ENCODE results near the gene GABRG3. TPM values are rescaled to one million over a fixed set of nuclear protein-coding genes. Genes with fewer than 3 reads are reported as not detected.

Gene GABRG3
- polyA plus RNA-seq, 6 donors from 2014 or later, result not detected

GRCh38 chr15:27084844-27085243, 113.9 kb downstream of the GABRG3 start:
- Mint-ChIP-seq H3K27me3 (no peaks in the 10 kb centered on the region), H3K4me3 (no peak overlapping the region), H3K4me1 (no peaks in the 10 kb centered on the region), H3K27ac (no peak overlapping the region), H3K36me3 (no peaks in the 10 kb centered on the region), H3K9me3 (peaks cover 0 to 10% (median 7%) of the 10 kb centered on the region in 7 donors)
- ATAC-seq (ENCODE audit: low read depth in 2 of 2) (no peak), DNase-seq (no peak)

- no peak overlapping the region for H3K4me3 Mint-ChIP-seq
Measured at GRCh38 chr15:27086149-27086548, 115.2 kb downstream of the GABRG3 start.

GRCh38 chr15:27086805-27087204, 115.8 kb downstream of the GABRG3 start:
- H3K27me3 Mint-ChIP-seq, result no peaks in the 10 kb centered on the region
- DNase-seq (no peak), ATAC-seq (ENCODE audit: low read depth in 2 of 2) (no peak)
- no peak overlapping the region for H3K4me3 Mint-ChIP-seq
- no peaks in the 10 kb centered on the region for H3K36me3 Mint-ChIP-seq
- no peaks in the 10 kb centered on the region for H3K4me1 Mint-ChIP-seq
- H3K27ac Mint-ChIP-seq, result no peak overlapping the region
- H3K9me3 Mint-ChIP-seq, result peaks cover 6 to 14% (median 12%) of the 10 kb centered on the region in 7 donors

More at GRCh38 chr15:27086149-27086548, 115.2 kb downstream of the GABRG3 start:
- Mint-ChIP-seq H3K9me3 (peaks cover 6 to 14% (median 8%) of the 10 kb centered on the region in 7 donors), H3K4me1 (no peaks in the 10 kb centered on the region), H3K27me3 (no peaks in the 10 kb centered on the region), H3K36me3 (no peaks in the 10 kb centered on the region), H3K27ac (peak overlapping the region in 1 of 6 donors; percentile 8)
- no peak for DNase-seq
- ATAC-seq (ENCODE audit: low read depth in 2 of 2), result no peak

- DNase-seq (no peak), ATAC-seq (ENCODE audit: low read depth in 2 of 2) (no peak)
- Mint-ChIP-seq H3K4me1 (no peaks in the 10 kb centered on the region), H3K9me3 (peaks cover 6 to 17% (median 12%) of the 10 kb centered on the region in 7 donors), H3K36me3 (no peaks in the 10 kb centered on the region), H3K4me3 (no peak overlapping the region), H3K27ac (no peak overlapping the region), H3K27me3 (no peaks in the 10 kb centered on the region)
Measured at GRCh38 chr15:27087651-27088583, 116.9 kb downstream of the GABRG3 start.

GRCh38 chr15:27088584-27089232, 117.7 kb downstream of the GABRG3 start:
- DNase-seq, result no peak
- Mint-ChIP-seq H3K27me3 (no peaks in the 10 kb centered on the region), H3K4me1 (no peaks in the 10 kb centered on the region), H3K36me3 (no peaks in the 10 kb centered on the region), H3K27ac (no peak overlapping the region), H3K9me3 (peaks cover 6 to 17% (median 11%) of the 10 kb centered on the region in 7 donors), H3K4me3 (peak overlapping the region in 1 of 8 donors; percentile 57)
- ATAC-seq (ENCODE audit: low read depth in 2 of 2), result no peak

GRCh38 chr15:27089233-27089586, 118.2 kb downstream of the GABRG3 start:
- Mint-ChIP-seq H3K27ac (no peak overlapping the region), H3K4me3 (no peak overlapping the region), H3K4me1 (no peaks in the 10 kb centered on the region), H3K36me3 (no peaks in the 10 kb centered on the region), H3K9me3 (peaks cover 6 to 17% (median 11%) of the 10 kb centered on the region in 7 donors), H3K27me3 (no peaks in the 10 kb centered on the region)
- no peak for ATAC-seq (ENCODE audit: low read depth in 2 of 2)
- no peak for DNase-seq

GRCh38 chr15:27089676-27090075, 118.7 kb downstream of the GABRG3 start:
- H3K27me3 Mint-ChIP-seq, result no peaks in the 10 kb centered on the region
- H3K4me3 Mint-ChIP-seq, result no peak overlapping the region
- ATAC-seq (ENCODE audit: low read depth in 2 of 2) (no peak), DNase-seq (no peak)
- H3K36me3 Mint-ChIP-seq, result no peaks in the 10 kb centered on the region
- no peaks in the 10 kb centered on the region for H3K4me1 Mint-ChIP-seq
- peaks cover 6 to 17% (median 12%) of the 10 kb centered on the region in 7 donors for H3K9me3 Mint-ChIP-seq
- no peak overlapping the region for H3K27ac Mint-ChIP-seq

- ATAC-seq (ENCODE audit: low read depth in 2 of 2) (no peak), DNase-seq (no peak)
- Mint-ChIP-seq H3K36me3 (no peaks in the 10 kb centered on the region), H3K27me3 (no peaks in the 10 kb centered on the region), H3K27ac (no peak overlapping the region), H3K9me3 (peaks cover 6 to 20% (median 16%) of the 10 kb centered on the region in 7 donors), H3K4me3 (no peak overlapping the region), H3K4me1 (no peaks in the 10 kb centered on the region)
Measured at GRCh38 chr15:27091270-27091940, 120.4 kb downstream of the GABRG3 start.

- Mint-ChIP-seq H3K9me3 (peaks cover 6 to 20% (median 16%) of the 10 kb centered on the region in 7 donors), H3K27me3 (no peaks in the 10 kb centered on the region), H3K36me3 (no peaks in the 10 kb centered on the region), H3K27ac (no peak overlapping the region), H3K4me1 (no peaks in the 10 kb centered on the region), H3K4me3 (no peak overlapping the region)
- DNase-seq (no peak), ATAC-seq (ENCODE audit: low read depth in 2 of 2) (no peak)
Measured at GRCh38 chr15:27092390-27092789, 121.4 kb downstream of the GABRG3 start.

- H3K4me3 Mint-ChIP-seq, result no peak overlapping the region
- peaks cover 2 to 19% (median 10%) of the 10 kb centered on the region in 7 donors for H3K9me3 Mint-ChIP-seq
- H3K4me1 Mint-ChIP-seq, result no peaks in the 10 kb centered on the region
- ATAC-seq (ENCODE audit: low read depth in 2 of 2) (no peak), DNase-seq (no peak)
- H3K27ac Mint-ChIP-seq, result no peak overlapping the region
- H3K36me3 Mint-ChIP-seq, result no peaks in the 10 kb centered on the region
- no peaks in the 10 kb centered on the region for H3K27me3 Mint-ChIP-seq
Measured at GRCh38 chr15:27094235-27094634, 123.3 kb downstream of the GABRG3 start.

GRCh38 chr15:27095886-27096624, 125.1 kb downstream of the GABRG3 start:
- Mint-ChIP-seq H3K4me1 (no peaks in the 10 kb centered on the region), H3K4me3 (no peak overlapping the region), H3K27ac (no peak overlapping the region)

GRCh38 chr15:27097506-27097905, 126.5 kb downstream of the GABRG3 start:
- no peaks in the 10 kb centered on the region for H3K36me3 Mint-ChIP-seq
- ATAC-seq (ENCODE audit: low read depth in 2 of 2), result no peak

More at GRCh38 chr15:27095886-27096624, 125.1 kb downstream of the GABRG3 start:
- ATAC-seq (ENCODE audit: low read depth in 2 of 2) (no peak), DNase-seq (no peak)
- Mint-ChIP-seq H3K9me3 (peaks cover 0 to 19% (median 7%) of the 10 kb centered on the region in 7 donors), H3K36me3 (no peaks in the 10 kb centered on the region), H3K27me3 (no peaks in the 10 kb centered on the region)

GRCh38 chr15:27101982-27102381, 131.0 kb downstream of the GABRG3 start:
- no peaks in the 10 kb centered on the region for H3K36me3 Mint-ChIP-seq
- no peak overlapping the region for H3K4me3 Mint-ChIP-seq
- DNase-seq (no peak), ATAC-seq (ENCODE audit: low read depth in 2 of 2) (no peak)
- H3K9me3 Mint-ChIP-seq, result peaks cover 0 to 12% (median 3%) of the 10 kb centered on the region in 7 donors
- H3K27me3 Mint-ChIP-seq, result no peaks in the 10 kb centered on the region
- no peak overlapping the region for H3K27ac Mint-ChIP-seq
- H3K4me1 Mint-ChIP-seq, result no peaks in the 10 kb centered on the region

More at GRCh38 chr15:27097506-27097905, 126.5 kb downstream of the GABRG3 start:
- Mint-ChIP-seq H3K27me3 (no peaks in the 10 kb centered on the region), H3K4me3 (peak overlapping the region in 1 of 8 donors; percentile 42), H3K27ac (no peak overlapping the region), H3K9me3 (peaks cover 0 to 13% (median 3%) of the 10 kb centered on the region in 7 donors), H3K4me1 (no peaks in the 10 kb centered on the region)
- no peak for DNase-seq

Measured in naive B cell (primary cell).